IMR-90 (cell line): ENCODE measurements around the gene CYP24A1. TPM values are rescaled to one million over a fixed set of nuclear protein-coding genes. Genes with fewer than 3 reads are reported as not detected.

Source experiments
- ATAC-seq: fragments of 200-7000 bp; cut with Tn5 transposase; 2 replicates; pipeline ENCODE4 v1.9.1; 2020; ENCODE audit warnings: low read depth, mild to moderate bottlenecking, moderate library complexity
- BruUV-seq: library from RNA; stranded (reverse); fragments of 400-500 nt; replicated peaks from 2 replicates; lab custom pipeline; 2021; lab: Mats Ljungman, UMichigan
- CTCF ChIA-PET: fragments of 300-600 bp; formaldehyde crosslinking; extraction: SDS; loops from one replicate; lab custom pipeline; 2021; ENCODE audit warnings: antibody characterized with exemption; lab: Yijun Ruan, JAX
- POLR2A ChIA-PET: fragments of 300-600 bp; sonication (Branson Sonifier 250); formaldehyde crosslinking; loops from one replicate; lab custom pipeline; 2022; ENCODE audit warnings: antibody characterized with exemption; ENCODE audit not compliant: unreplicated experiment; lab: Charles Lee
- DNase-seq: peaks from one replicate; pipeline ENCODE4 v3.0.0; 2013
- H2AFZ ChIP-seq: replicated peaks from 2 replicates; pipeline ENCODE3; 2013; ENCODE audit warnings: low read length, mild to moderate bottlenecking; ENCODE audit not compliant: poor library complexity
- H2AK5ac ChIP-seq: 2 replicates; pipeline ENCODE4 v1.6.1; 2013; ENCODE audit warnings: low read depth, low read length, inconsistent platforms
- H2AK9ac ChIP-seq: replicated peaks from 2 replicates; pipeline ENCODE3; 2013; ENCODE audit warnings: mild to moderate bottlenecking, low read depth, low read length, moderate library complexity; ENCODE audit not compliant: poor library complexity
- H2BK120ac ChIP-seq: 2 replicates; pipeline ENCODE4 v1.6.1; 2013; ENCODE audit warnings: low read depth, low read length, inconsistent platforms
- H2BK15ac ChIP-seq: 3 replicates; pipeline ENCODE4 v1.6.1; 2013; ENCODE audit warnings: low read depth, low read length, inconsistent platforms
- H2BK20ac ChIP-seq: 2 replicates; pipeline ENCODE4 v1.6.1; 2013; ENCODE audit warnings: low read depth, mild to moderate bottlenecking, inconsistent platforms, low read length, moderate library complexity
- H2BK5ac ChIP-seq: 2 replicates; pipeline ENCODE4 v1.6.1; 2013; ENCODE audit warnings: mild to moderate bottlenecking, low read depth, low read length, inconsistent platforms; ENCODE audit not compliant: poor library complexity, severe bottlenecking
- H3K14ac ChIP-seq: replicated peaks from 2 replicates; pipeline ENCODE4 v1.6.1; 2013; ENCODE audit warnings: low read depth, low read length, inconsistent platforms
- H3K18ac ChIP-seq: 2 replicates; pipeline ENCODE4 v1.6.1; 2013; ENCODE audit warnings: low read depth, low read length, control low read depth
- H3K23ac ChIP-seq: 2 replicates; pipeline ENCODE4 v1.6.1; 2013; ENCODE audit warnings: low read depth, low read length, inconsistent platforms
- H3K27ac ChIP-seq: 2 replicates; pipeline ENCODE4 v1.5.1; 2013; ENCODE audit warnings: mild to moderate bottlenecking, control low read depth, low read length; ENCODE audit not compliant: insufficient read depth
- H3K27me3 ChIP-seq: 2 replicates; pipeline ENCODE4 v1.6.1; 2013; ENCODE audit warnings: low read length; ENCODE audit not compliant: control insufficient read depth, insufficient read depth
- H3K36me3 ChIP-seq: 2 replicates; pipeline ENCODE4 v1.6.1; 2013; ENCODE audit warnings: low read length, mixed read lengths; ENCODE audit not compliant: control insufficient read depth, insufficient read depth
- H3K4ac ChIP-seq: 2 replicates; pipeline ENCODE4 v1.6.1; 2013; ENCODE audit warnings: low read depth, low read length, inconsistent platforms
- H3K4me1 ChIP-seq: 2 replicates; pipeline ENCODE4 v1.6.1; 2013; ENCODE audit warnings: low read length, mixed read lengths; ENCODE audit not compliant: control insufficient read depth, insufficient read depth
- H3K4me2 ChIP-seq: 2 replicates; pipeline ENCODE4 v1.6.1; 2013; ENCODE audit warnings: low read depth, mild to moderate bottlenecking, control low read depth, low read length, moderate library complexity
- H3K4me3 ChIP-seq: 2 replicates; pipeline ENCODE4 v1.5.1; 2013; ENCODE audit warnings: low read depth, mild to moderate bottlenecking, control low read depth, low read length, moderate library complexity; ENCODE audit not compliant: insufficient read depth
- H3K56ac ChIP-seq: 2 replicates; pipeline ENCODE4 v1.6.1; 2013; ENCODE audit warnings: low read length, inconsistent platforms; ENCODE audit not compliant: insufficient read depth; ENCODE audit errors: extremely low read depth
- H3K79me1 ChIP-seq, 2 experiments: 2 replicates each; pipeline ENCODE4 v1.6.1; 2013; ENCODE audit warnings: low read length in 2 of 2, inconsistent platforms in 1 of 2, low read depth in 1 of 2
- H3K9ac ChIP-seq: 2 replicates; pipeline ENCODE4 v1.6.1; 2013; ENCODE audit warnings: low read depth, low read length, control low read depth
- H3K9me1 ChIP-seq: 2 replicates; pipeline ENCODE4 v1.6.1; 2013; ENCODE audit warnings: low read length, inconsistent platforms; ENCODE audit not compliant: insufficient read depth
- H3K9me3 ChIP-seq: 2 replicates; pipeline ENCODE4 v1.6.1; 2013; ENCODE audit warnings: low read length; ENCODE audit not compliant: control insufficient read depth, insufficient read depth
- H4K20me1 ChIP-seq: 2 replicates; pipeline ENCODE4 v1.6.1; 2013; ENCODE audit warnings: low read length, inconsistent platforms; ENCODE audit not compliant: insufficient read depth
- H4K5ac ChIP-seq: 2 replicates; pipeline ENCODE4 v1.6.1; 2013; ENCODE audit warnings: mild to moderate bottlenecking, low read depth, low read length, control low read depth
- H4K8ac ChIP-seq, 2 experiments: 2 replicates each; pipeline ENCODE4 v1.6.1; 2013; ENCODE audit warnings: low read depth in 2 of 2, low read length in 2 of 2, control low read depth in 1 of 2, inconsistent platforms in 1 of 2
- H4K91ac ChIP-seq: 2 replicates; pipeline ENCODE4 v1.6.1; 2013; ENCODE audit warnings: low read depth, low read length, inconsistent platforms; ENCODE audit not compliant: insufficient read depth
- BHLHE40 ChIP-seq: fragments of 150-350 bp; IDR thresholded peaks from 2 replicates; pipeline ENCODE4 v1.6.1; 2016; ENCODE audit warnings: mild to moderate bottlenecking, low read depth, low read length
- CEBPB ChIP-seq: IDR thresholded peaks from 2 replicates; pipeline ENCODE4 v1.6.1; 2012; ENCODE audit warnings: low read depth, low read length, improper control_type of control experiment
- CHD1 ChIP-seq: IDR thresholded peaks from 2 replicates; pipeline ENCODE4 v1.6.1; 2012; ENCODE audit warnings: low read depth, low read length, improper control_type of control experiment
- FOS ChIP-seq: fragments of 150-350 bp; IDR thresholded peaks from 2 replicates; pipeline ENCODE4 v1.6.1; 2016; ENCODE audit warnings: low read depth, low read length
- MAFK ChIP-seq: IDR thresholded peaks from 2 replicates; pipeline ENCODE4 v1.6.1; 2012; ENCODE audit warnings: low read depth, low read length, improper control_type of control experiment
- MAZ ChIP-seq: IDR thresholded peaks from 2 replicates; pipeline ENCODE4 v1.6.1; 2012; ENCODE audit warnings: low read depth, mild to moderate bottlenecking, low read length, improper control_type of control experiment, moderate library complexity, borderline replicate concordance
- MXI1 ChIP-seq: IDR thresholded peaks from 2 replicates; pipeline ENCODE4 v1.6.1; 2012; ENCODE audit warnings: low read depth, mild to moderate bottlenecking, low read length, moderate library complexity, borderline replicate concordance
- NFE2L2 ChIP-seq: fragments of 150-350 bp; IDR thresholded peaks from 2 replicates; pipeline ENCODE4 v1.6.1; 2016; ENCODE audit warnings: low read depth, mild to moderate bottlenecking, low read length
- POLR2A ChIP-seq: IDR thresholded peaks from 2 replicates; pipeline ENCODE4 v1.6.1; 2012; ENCODE audit warnings: mild to moderate bottlenecking, low read depth, low read length
- RAD21 ChIP-seq: IDR thresholded peaks from 2 replicates; pipeline ENCODE4 v1.6.1; 2012; ENCODE audit warnings: low read length, improper control_type of control experiment
- RCOR1 ChIP-seq: IDR thresholded peaks from 2 replicates; pipeline ENCODE4 v1.6.1; 2012; ENCODE audit warnings: mild to moderate bottlenecking, low read length, improper control_type of control experiment; ENCODE audit not compliant: insufficient replicate concordance
- RFX5 ChIP-seq: IDR thresholded peaks from 2 replicates; pipeline ENCODE4 v1.8.0; 2012; ENCODE audit warnings: low read depth, mild to moderate bottlenecking, low read length, moderate library complexity
- SMC3 ChIP-seq: fragments of 150-350 bp; IDR thresholded peaks from 2 replicates; pipeline ENCODE4 v1.6.1; 2016; ENCODE audit warnings: low read depth, mild to moderate bottlenecking, antibody characterized with exemption, low read length, moderate library complexity
- WGBS, 2 experiments: methylation state at CpG; one replicate each; pipeline versions ENCODE4 v1.1.5 to v1.1.7; 2013; ENCODE audit warnings: missing lambda C conversion rate in 2 of 2; ENCODE audit not compliant: insufficient read length in 1 of 2; ENCODE audit errors: extremely low coverage in 2 of 2; 5-methylcytosine and 5-hydroxymethylcytosine counted together
- dilution Hi-C: fragments of 300-500 bp; cut with HindIII; formaldehyde crosslinking; loops from one replicate; pipeline ENCODE4 v1.14.3; 2018; ENCODE audit warnings: low sequenced_read_pairs; ENCODE audit not compliant: unreplicated experiment
- in situ Hi-C: fragments of 300-500 bp; cut with MboI; formaldehyde crosslinking; loops from 3 replicates; pipeline ENCODE4 v1.14.3; 2019; ENCODE audit warnings: low sequenced_read_pairs, inconsistent platforms, mixed read lengths
- intact Hi-C: fragments of 100-400 bp; cut with micrococcal nuclease; formaldehyde crosslinking; loops from 2 replicates; pipeline ENCODE4 v1.10.0; 2022
- polyA plus RNA-seq, 3 experiments: library from polyadenylated mRNA; depleted of rRNA; stranded (reverse); fragments of >200 nt; gene quantifications; 2 replicates each; pipeline ENCODE4 v1.2.3, GENCODE V29; 2012; ENCODE audit warnings: low replicate concordance in 1 of 3
- total RNA-seq: library from RNA; depleted of rRNA; stranded (reverse); fragments of >200 nt; gene quantifications from 2 replicates; pipeline ENCODE4 v1.2.3, GENCODE V29; 2012
- TF ChIP-seq, protein P1 (sequence below): fragments of 150-350 bp; IDR thresholded peaks from 2 replicates; pipeline ENCODE4 v1.6.1; 2016; ENCODE audit warnings: low read depth, mild to moderate bottlenecking, low read length, moderate library complexity, borderline replicate concordance
- TF ChIP-seq, protein P2 (sequence below): fragments of 150-350 bp; IDR thresholded peaks from 2 replicates; pipeline ENCODE4 v1.6.1; 2017; ENCODE audit warnings: mild to moderate bottlenecking, antibody characterized with exemption, low read length, low read depth
- TF ChIP-seq, protein P3 (sequence below): conservative IDR thresholded peaks from 2 replicates; pipeline ENCODE4 v1.5.1; 2012; ENCODE audit warnings: mild to moderate bottlenecking, low read depth, low read length, improper control_type of control experiment

CYP24A1 gene
- total and polyA plus RNA-seq, 2 of the 4 experiments (the other 2 are of a cell fraction): not detected

DNA sequence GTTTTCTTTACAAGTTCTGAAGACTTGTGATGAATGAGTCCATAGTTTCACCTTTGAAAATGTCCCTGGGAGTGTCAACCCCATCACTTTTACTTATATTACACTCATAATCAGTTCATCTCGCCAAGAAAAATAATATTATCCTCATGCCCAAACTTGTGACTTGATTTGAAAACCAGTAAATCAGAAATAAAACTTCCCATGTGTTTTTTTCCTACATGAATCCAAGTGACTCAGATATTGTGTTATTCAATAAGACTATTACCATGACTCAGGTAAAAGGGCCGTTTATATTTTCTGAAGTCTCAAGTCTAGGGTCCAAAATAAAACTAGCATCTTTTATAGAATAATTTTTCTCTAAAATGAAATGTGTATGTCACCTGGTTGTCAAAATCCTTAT lies 15.8 kb upstream of the CYP24A1 start:
- CTCF ChIA-PET: no interaction called here
- DNase-seq (no peak), ATAC-seq (no peak)
- Histone ChIP-seq H2AK9ac (no peak overlapping the region), H2BK20ac (no peak overlapping the region), H3K9me3 (no peaks in the 10 kb centered on the region), H3K4me3 (no peak overlapping the region), H3K4ac (no peak overlapping the region), H4K91ac (no peak overlapping the region), H2AFZ (no peak overlapping the region), H3K9me1 (peaks cover 1% of the 10 kb centered on the region; the same call in 1 of the 2 replicates), H3K23ac (no peak overlapping the region), H3K14ac (no peak overlapping the region), H3K9ac (no peak overlapping the region), H3K36me3 (no peaks in the 10 kb centered on the region), H4K8ac (no peak overlapping the region), H2BK5ac (no peak overlapping the region), H3K27ac (no peak overlapping the region), H3K27me3 (peaks cover 15% of the 10 kb centered on the region), H3K4me1 (no peaks in the 10 kb centered on the region), H3K18ac (no peak overlapping the region), H4K20me1 (no peaks in the 10 kb centered on the region), H2BK120ac (no peak overlapping the region), H2AK5ac (no peak overlapping the region), H2BK15ac (no peak overlapping the region), H3K4me2 (no peak overlapping the region), H3K79me1 (no peaks in the 10 kb centered on the region), H4K5ac (no peak overlapping the region), H3K56ac (no peak overlapping the region)
- intact Hi-C loops: no loop called here
- in situ Hi-C loops: loop anchor here (25.0 kb wide), 1 partner anchor 202 kb away; no protein-coding TSS in a partner anchor
- TF ChIP-seq RAD21 (no peak), SMC3 (no peak), RFX5 (no peak), CHD1 (no peak), NFE2L2 (no peak), FOS (no peak), CEBPB (no peak), POLR2A (no peak), RCOR1 (no peak), MXI1 (no peak), MAZ (no peak), MAFK (no peak), BHLHE40 (no peak)
- TF ChIP-seq, protein P1, sequence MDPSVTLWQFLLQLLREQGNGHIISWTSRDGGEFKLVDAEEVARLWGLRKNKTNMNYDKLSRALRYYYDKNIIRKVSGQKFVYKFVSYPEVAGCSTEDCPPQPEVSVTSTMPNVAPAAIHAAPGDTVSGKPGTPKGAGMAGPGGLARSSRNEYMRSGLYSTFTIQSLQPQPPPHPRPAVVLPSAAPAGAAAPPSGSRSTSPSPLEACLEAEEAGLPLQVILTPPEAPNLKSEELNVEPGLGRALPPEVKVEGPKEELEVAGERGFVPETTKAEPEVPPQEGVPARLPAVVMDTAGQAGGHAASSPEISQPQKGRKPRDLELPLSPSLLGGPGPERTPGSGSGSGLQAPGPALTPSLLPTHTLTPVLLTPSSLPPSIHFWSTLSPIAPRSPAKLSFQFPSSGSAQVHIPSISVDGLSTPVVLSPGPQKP: no peak
- TF ChIP-seq, protein P2, sequence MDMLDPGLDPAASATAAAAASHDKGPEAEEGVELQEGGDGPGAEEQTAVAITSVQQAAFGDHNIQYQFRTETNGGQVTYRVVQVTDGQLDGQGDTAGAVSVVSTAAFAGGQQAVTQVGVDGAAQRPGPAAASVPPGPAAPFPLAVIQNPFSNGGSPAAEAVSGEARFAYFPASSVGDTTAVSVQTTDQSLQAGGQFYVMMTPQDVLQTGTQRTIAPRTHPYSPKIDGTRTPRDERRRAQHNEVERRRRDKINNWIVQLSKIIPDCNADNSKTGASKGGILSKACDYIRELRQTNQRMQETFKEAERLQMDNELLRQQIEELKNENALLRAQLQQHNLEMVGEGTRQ: no peak
- TF ChIP-seq, protein P3, sequence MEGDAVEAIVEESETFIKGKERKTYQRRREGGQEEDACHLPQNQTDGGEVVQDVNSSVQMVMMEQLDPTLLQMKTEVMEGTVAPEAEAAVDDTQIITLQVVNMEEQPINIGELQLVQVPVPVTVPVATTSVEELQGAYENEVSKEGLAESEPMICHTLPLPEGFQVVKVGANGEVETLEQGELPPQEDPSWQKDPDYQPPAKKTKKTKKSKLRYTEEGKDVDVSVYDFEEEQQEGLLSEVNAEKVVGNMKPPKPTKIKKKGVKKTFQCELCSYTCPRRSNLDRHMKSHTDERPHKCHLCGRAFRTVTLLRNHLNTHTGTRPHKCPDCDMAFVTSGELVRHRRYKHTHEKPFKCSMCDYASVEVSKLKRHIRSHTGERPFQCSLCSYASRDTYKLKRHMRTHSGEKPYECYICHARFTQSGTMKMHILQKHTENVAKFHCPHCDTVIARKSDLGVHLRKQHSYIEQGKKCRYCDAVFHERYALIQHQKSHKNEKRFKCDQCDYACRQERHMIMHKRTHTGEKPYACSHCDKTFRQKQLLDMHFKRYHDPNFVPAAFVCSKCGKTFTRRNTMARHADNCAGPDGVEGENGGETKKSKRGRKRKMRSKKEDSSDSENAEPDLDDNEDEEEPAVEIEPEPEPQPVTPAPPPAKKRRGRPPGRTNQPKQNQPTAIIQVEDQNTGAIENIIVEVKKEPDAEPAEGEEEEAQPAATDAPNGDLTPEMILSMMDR: no peak
- dilution Hi-C loops: loop anchor here (25.0 kb wide), 1 partner anchor 102 kb away; no protein-coding TSS in a partner anchor
- POLR2A ChIA-PET: no interaction called here
- BruUV-seq: no TSS peak
- WGBS, 2 experiments: no CpG with 5 or more reads among the region's 2 CpGs
